NCI-H146 treated with DMSO at 0.1 percent for 48 hours (cell line): ENCODE data around the gene SEC14L3.

Experiments used
- DNase-seq: peaks from one replicate; lab custom pipeline; 2025; ENCODE audit not compliant: unreplicated experiment; lab: John Stamatoyannopoulos, UW

The SEC14L3 gene

GRCh38 chr22:30471616-30472318 is at the start of gene SEC14L3:
SEC14L3 (minus strand) TSS chr22:30472017; CDS start chr22:30471958, 59 bp downstream.
- DNase-seq, result no peak

DNA sequence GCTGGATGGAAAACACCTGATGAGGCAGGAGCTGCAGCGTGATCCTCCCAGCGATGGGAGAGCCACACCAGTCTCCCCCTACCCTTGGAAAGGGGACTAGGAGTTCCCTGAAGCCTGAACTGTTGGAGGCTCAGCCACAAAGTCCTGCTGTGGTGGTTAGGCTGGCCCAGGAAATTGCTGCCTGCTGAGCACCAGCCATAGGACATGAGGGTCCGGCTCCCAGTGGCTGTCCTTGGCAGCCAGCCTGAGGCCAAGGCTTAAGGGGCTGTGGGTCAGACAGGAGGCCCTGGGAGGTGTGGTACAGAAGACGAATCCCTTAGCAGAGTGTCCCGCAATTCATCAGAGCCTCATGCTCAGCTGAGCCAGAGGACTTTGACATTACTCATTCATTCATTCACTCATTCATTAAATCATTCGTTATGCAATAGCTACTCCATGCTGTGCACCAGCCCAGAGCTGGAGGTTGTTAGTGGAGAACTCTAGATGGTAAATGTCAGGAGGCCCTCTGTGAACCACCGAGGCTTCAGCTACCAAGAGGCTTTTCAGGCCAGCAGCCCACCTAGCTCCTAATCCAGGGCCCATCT is 48.1 kb upstream of the SEC14L3 start:
- no peak for DNase-seq

GRCh38 chr22:30516731-30517130 is 44.9 kb upstream of the SEC14L3 start:
- DNase-seq, result no peak

DNA sequence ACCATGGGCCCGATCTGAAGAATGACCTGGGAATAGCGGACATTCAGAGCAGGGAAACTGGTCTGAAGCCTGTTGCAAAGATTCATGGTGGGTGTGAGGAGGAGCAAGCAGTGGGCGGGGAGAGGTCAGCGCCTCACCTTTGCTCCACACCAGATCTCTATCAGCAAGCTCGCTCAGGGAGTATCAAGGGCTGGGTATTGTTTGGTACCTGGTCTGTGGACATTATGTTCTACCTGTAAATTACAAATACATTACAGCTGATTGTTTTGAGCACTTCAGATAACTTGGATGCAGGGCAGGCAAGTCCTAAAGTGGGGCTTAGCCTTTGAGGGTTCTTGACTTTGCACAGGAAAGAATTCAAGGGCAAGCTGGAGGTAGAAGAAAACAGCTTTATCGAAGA is 44.5 kb upstream of the SEC14L3 start:
- no peak for DNase-seq

DNA sequence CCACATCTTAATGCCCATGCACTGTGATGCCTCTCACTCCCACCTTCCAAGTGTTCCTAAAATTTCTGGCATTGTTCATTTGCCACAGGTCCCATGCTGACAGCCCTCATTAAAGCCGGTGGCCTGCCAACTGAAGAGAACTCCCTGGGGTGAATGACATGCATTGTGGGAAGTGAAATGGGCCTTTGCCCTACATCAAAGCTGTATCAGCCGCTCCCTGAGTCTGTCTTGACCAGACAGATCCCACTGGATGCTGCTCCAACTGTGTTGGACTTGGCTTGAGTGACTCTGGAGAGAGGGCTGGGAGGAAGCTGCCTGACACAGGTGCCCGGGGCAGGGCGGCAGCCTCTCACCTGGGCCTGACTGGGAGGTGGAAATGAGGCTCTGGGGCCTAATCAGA is 42.4 kb upstream of the SEC14L3 start:
- no peak for DNase-seq

DNA sequence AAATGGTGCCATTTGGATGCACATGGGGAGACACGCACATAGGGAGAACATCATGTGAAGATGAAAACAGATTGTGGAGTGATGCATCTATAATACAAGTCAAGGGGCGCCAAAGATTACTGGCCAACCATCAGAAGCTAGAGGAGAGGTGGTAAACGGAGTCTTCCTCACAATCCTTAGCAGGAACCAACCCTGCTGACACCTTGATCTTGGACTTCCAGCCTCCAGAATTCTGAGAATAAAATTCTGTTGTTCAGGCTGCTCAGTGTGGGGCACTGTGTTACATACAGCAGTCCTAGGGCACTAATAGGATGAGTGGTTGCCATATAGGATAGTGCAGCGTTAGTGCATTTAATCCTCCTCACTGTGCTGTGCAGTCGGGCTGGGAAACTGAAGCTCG is 41.6 kb upstream of the SEC14L3 start:
- DNase-seq, result no peak

- DNase-seq, result no peak
Measured at GRCh38 chr22:30511911-30512310, 40.1 kb upstream of the SEC14L3 start.

GRCh38 chr22:30511109-30511508 is 39.3 kb upstream of the SEC14L3 start:
- DNase-seq, result no peak

DNA sequence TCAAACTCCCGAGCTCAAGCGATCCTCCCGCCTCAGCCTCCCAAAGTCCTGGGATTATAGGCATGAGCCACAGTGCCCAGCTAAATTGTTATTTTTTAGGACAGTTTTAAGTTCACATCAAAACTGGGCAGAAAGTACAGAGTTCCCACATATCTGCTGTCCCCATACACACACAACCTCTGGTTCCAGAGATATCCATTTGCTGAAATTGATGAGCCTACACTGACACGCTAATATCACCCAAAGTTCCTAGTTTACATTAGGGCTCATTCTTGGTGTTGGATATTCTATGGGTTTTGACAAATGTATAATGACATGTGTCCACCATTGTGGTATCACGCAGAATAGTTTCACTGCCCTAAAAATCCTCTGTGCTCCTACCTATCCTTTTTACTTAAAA is 36.4 kb upstream of the SEC14L3 start:
- no peak for DNase-seq

DNA sequence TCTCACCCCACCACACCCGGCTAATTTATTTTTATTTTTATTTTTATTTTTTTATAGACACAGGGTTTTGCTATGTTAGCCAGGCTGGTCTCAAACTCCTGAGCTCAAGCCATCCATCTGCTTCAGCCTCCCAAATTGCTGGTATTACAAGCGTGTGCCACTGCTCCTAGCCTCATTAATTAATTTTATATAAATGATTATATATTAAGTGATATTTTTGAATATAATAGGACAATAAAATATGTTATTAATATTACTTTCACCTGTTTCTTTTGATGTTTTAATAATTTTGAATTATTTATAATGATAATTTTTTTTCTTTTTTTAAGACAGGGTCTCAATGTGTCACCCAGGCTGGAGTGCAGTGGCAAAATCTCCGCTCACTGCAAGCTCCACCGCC is 35.9 kb upstream of the SEC14L3 start:
- DNase-seq, result no peak

GRCh38 chr22:30506507-30506968 is 34.7 kb upstream of the SEC14L3 start:
- no peak for DNase-seq

GRCh38 chr22:30503551-30503950 is 31.7 kb upstream of the SEC14L3 start:
- DNase-seq, result no peak

DNA sequence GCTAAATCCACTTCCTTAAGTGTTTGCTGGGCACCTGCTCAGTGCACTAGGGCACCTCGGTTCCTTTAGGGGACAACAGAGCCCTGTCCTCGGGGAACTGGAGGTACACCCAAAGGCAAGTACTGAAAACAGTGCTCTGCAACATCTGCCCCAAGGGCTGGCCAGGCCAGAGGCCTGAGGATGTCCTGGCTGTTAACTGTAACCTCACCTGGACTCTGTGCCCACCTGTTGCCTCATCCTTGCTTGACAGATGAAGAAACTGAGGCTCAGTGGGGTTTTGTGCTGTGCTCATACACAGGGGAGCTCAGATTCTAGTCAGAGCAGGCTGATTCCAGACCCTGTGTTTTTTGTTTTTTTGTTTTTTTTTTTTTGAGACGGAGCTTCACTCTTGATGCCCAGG is 31.1 kb upstream of the SEC14L3 start:
- no peak for DNase-seq

DNA sequence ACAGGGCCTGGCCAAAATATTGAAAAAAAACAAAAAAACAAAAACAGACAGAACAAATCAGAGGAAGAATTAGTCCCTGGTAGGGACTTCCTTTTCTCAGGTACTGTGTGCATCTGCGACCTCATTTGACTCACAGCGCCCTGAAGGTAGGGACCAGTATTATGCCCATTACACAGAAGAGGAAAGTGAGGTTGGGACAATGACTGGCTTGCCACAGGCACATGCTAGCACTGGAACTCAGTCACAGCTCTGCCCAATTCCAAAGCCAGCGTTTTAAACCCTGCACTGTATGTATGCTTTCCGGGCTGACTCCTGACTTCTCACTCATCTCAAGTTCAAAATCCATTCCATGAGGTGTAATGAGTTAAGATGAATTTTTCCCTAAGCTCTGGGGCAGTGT is 30.3 kb upstream of the SEC14L3 start:
- DNase-seq, result no peak

DNA sequence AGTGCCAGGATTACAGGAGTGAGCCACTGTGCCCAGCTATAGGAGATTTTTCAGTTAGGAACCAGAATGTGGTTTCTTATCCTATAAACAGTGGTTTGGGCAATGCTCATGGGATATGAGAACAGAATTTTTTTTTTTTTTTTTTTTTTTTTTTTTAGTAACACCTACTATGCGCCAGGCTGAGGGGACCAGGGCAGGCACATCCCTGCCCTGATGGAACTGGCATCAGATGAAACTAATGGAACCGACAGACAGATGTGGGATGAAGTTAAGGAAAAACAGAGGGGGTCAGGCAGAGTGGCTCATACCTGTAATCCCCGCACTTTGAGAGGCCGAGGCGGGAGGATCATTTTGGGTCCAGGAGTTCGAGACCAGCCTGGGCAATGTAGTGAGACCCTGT is 28.8 kb upstream of the SEC14L3 start:
- no peak for DNase-seq

DNA sequence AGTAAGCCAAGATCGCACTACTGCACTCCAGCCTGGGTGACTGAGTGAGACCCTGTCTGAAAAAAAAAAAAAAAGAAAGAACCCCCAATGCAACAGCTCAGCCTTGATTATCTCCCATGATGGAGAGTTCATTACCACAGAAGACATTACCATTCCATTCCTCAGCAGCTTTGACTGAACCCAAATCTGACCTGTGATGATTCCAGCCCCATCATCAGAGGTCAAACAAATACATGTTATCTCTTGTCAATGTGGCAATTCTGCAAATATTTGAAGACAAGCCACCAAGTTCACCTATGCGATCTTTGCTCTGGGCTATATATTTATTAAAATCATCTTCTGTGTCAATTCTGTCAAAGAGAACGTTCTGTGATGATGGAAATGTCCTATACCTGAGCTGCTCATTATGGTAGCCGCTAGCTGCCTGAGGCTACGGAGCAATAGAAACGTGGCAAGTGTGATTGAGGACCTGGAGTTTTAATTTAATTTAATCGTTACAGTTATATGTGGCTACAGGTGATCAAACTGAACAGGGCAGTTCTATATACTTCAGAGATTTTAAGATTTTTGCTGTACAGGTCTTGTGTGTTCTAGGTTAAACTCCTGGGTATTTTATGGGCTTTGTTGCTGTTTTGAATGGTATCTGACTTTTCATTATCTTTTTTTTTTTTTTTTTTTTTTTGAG is 25.8 kb upstream of the SEC14L3 start:
- DNase-seq, result no peak

GRCh38 chr22:30495041-30495784 is 23.4 kb upstream of the SEC14L3 start:
- no peak for DNase-seq

GRCh38 chr22:30492144-30492543 is 20.3 kb upstream of the SEC14L3 start:
- no peak for DNase-seq

DNA sequence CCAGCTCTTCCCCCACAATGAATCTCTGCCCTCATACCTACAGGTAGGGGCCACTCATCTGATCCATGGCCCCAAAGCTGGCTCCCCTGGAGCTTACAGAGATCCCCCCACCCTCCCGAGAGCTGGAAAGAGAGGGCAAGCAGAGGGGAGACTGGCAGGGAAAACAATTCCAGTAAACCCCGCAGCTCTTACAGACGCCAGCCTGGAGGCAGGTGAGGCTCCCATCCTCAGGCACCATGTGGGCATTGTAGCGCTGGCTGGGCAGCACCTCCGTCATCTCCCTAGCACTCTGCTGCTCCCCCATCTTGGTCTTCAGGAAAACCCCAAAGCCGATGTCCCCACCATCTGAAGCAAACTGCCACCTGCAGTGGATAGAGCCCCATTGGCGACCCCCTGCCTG is 19.6 kb upstream of the SEC14L3 start:
- DNase-seq, result no peak

GRCh38 chr22:30490399-30490798 is 18.6 kb upstream of the SEC14L3 start:
- DNase-seq, result no peak

DNA sequence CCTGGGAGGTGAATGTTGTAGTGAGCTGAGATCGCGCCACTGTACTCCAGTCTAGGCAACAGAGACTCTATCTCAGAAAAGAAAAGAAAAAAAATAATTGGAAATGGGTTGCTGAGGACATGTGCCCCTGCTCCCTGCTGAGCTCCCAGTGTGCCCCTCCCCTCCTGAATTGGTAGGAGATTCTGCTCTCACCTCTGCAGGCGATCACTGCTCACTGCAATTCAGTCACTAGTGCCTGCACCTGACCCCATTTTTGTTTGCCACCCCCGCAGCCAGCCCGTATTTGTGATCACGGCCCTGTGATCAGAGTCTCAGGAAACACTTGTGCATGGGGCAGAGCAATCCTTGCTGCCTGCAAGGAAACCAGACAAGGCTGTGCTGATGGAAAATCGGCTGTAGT is 16.3 kb upstream of the SEC14L3 start:
- no peak for DNase-seq

DNA sequence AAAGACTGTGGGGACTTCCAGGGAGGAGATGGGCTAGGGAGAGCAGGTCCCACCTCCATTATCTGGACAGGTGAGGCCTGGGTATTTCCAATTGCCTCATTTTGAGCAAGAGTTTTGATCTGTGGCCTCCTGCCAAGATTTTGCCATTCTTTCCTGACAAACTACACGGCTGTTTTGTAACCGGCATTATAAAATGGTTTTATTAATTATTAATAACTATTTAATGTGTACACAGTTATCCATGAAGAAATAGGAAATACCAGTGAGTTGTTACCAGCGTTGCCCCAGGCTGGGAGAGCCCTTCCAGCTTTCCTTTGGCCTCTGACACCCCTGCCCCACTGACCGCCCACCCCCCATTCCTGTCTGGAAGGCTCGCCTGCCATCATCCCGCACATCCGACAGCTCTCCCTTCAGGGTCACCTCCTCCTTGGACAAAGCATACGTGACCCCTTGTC is 14.9 kb upstream of the SEC14L3 start:
- no peak for DNase-seq
